Transverse colon (tissue), 4 donors: ENCODE data around the gene FSIP2.

Experiments used
- CTCF ChIP-seq, 5 experiments: fragments of 200-600 bp in 3 of 5; fragments of 450-650 bp in 2 of 5; sonication (generic) in 3 of 5; IDR thresholded peaks; 1 replicate in 2 of 5; 2 replicates in 3 of 5; pipeline ENCODE4 v1.5.1; 2016 to 2017; ENCODE audit warnings: antibody characterized with exemption in 5 of 5, inconsistent platforms in 3 of 5, mild to moderate bottlenecking in 2 of 5, moderate library complexity in 1 of 5
- EP300 ChIP-seq: sonication (generic); formaldehyde crosslinking; IDR thresholded peaks from one replicate; pipeline ENCODE4 v1.6.1; 2017; ENCODE audit warnings: antibody characterized with exemption, low read depth
- POLR2A ChIP-seq: fragments of 450-650 bp; IDR thresholded peaks from one replicate; pipeline ENCODE4 v1.6.1; 2016; ENCODE audit warnings: antibody characterized with exemption, mild to moderate bottlenecking, moderate library complexity
- POLR2AphosphoS5 ChIP-seq, 3 donors: sonication (generic); formaldehyde crosslinking; IDR thresholded peaks; one replicate each; pipeline ENCODE4 v1.6.1; 2016; ENCODE audit warnings: antibody characterized with exemption in 3 of 3

DNA sequence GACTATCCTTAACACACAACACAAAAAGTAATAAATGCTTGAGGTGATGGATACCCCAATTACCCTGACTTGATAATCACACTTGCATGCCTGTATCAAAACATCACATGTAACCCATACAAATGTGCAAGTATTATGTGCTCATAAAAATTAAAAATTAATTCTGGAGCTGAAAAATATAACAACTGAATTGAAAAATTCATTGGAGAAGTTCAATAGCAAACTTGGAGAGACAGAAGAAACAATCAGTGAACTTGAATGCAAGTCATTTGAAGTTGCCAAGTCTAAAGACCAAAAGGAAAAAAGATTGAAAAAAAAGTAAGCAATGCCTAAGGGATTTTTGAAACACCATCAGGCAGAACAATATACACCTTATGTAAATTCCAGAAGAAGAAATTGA, 79.4 kb downstream of the FSIP2 start:
- TF ChIP-seq CTCF (IDR thresholded peaks at IDR 0.05), result no peak
- TF ChIP-seq EP300, result no peak
- TF ChIP-seq POLR2A, result no peak
- no peak for TF ChIP-seq POLR2AphosphoS5 (IDR thresholded peaks at IDR 0.05)
